ENCODE measurements around the gene CHRM5.
"Not testable (repeated sequence)": the region's sequence is repeated elsewhere in the genome, so short reads cannot be mapped to it uniquely, and the experiment has no call there.

Gene CHRM5

DNA sequence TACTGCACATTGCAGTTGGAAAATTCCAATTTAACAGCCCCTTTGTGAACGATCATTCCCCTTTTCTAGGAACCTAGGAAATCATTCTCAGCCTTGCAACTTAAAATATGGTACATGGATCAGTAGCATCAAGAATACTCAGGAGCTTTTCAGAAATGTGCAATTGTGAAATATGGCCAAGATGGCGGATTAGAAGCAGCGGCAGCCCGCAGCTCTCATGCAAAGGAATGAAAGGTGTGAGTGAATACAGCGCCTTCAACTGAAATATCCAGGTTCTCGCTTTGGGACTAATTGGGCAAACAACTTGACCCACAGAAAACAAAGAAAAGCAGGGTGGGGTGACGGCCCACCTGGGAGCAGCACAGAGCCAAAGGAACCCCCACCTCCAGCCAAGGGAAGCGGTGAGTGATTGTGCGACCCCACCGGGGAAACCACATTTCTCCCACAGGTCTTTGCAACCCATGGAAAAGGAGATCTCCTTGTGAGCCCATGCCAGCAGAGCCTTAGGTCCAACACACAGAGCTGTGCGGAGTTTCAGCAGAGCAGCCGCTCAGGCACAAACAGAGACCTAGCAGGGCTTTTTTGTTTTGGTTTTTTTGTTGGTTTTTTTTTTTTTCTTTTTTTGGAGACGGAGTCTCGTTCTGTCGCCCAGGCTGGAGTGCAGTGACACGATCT lies 78.3 kb downstream of the CHRM5 start:
- TF ChIP-seq, protein P1, sequence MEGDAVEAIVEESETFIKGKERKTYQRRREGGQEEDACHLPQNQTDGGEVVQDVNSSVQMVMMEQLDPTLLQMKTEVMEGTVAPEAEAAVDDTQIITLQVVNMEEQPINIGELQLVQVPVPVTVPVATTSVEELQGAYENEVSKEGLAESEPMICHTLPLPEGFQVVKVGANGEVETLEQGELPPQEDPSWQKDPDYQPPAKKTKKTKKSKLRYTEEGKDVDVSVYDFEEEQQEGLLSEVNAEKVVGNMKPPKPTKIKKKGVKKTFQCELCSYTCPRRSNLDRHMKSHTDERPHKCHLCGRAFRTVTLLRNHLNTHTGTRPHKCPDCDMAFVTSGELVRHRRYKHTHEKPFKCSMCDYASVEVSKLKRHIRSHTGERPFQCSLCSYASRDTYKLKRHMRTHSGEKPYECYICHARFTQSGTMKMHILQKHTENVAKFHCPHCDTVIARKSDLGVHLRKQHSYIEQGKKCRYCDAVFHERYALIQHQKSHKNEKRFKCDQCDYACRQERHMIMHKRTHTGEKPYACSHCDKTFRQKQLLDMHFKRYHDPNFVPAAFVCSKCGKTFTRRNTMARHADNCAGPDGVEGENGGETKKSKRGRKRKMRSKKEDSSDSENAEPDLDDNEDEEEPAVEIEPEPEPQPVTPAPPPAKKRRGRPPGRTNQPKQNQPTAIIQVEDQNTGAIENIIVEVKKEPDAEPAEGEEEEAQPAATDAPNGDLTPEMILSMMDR (IDR thresholded peaks at IDR 0.05; ENCODE audit: low read depth, low read length, missing control alignments): no peak
- DNase-seq (ENCODE audit: low read depth): no peak
- in situ Hi-C loops (cut with HindIII; ENCODE audit: low sequenced_read_pairs): no loop called here
- H3K4me3 ChIP-seq (ENCODE audit: low read depth, low read length): no peak overlapping the region

DNA sequence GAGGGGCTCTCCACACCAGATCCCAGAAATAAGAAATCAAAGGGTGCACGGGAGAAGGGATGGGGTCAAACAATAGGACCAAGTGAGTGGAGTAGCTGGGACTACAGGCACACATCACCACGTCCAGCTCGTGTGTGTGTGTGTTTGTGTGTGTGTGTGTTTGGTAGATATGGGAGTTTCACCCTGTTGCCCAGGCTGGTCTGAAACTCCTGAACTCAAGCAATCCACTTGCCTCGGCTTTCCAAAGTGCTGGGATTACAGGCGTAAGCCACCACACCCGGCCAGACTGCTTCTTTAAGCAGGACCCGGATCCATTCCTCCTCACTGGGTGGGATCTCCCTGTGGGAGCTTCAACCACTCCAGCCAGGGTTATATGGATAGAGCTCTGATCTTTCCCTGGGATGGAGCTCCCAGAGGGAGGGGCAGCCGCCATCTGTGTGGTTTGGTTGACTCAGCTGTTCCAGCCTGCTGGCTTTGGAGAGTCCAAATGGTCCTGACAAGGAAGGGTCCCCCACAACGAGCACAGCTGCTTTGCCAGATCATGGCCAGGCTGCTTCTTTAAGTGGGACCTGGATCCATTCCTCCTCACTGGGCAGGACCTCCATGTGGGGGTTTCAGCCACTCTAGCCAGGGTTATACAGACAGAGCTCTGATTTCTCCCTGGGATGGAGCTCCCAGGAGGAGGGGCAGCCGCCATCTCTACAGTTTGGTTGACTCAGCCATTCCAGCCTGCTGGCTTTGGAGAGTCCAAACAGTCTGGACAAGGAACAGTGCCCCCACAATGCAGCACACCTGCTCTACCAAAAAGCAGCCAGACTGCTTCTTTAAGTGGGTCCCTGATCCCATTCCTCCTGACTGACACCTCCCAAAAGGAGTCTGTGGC lies 79.8 kb downstream of the CHRM5 start:
- in situ Hi-C loops (cut with HindIII; ENCODE audit: low sequenced_read_pairs): no loop called here
- TF ChIP-seq, protein P1 (IDR thresholded peaks at IDR 0.05; ENCODE audit: low read depth, low read length, missing control alignments): no peak
- no peak overlapping the region for H3K4me3 ChIP-seq (ENCODE audit: low read depth, low read length)
- peak; percentile 39 for DNase-seq (ENCODE audit: low read depth)

DNA sequence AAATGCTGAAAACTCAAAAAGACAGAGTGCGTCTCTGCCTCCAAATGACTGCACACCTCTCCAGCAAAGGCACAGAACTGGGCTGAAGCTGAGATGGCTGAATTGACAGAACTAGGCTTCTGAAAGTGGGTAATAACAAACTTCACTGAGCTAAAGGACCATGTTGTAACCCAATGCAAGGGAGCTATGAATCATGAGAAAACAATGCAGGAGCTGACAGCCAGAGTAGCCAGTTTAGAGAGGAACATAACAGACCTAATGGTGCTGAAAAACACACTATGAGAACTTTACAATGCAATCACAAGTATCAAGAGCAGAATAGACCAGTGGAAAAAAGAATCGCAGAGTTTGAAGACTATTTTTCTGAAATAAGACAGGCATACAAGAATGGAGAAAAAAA lies 80.8 kb downstream of the CHRM5 start:
- TF ChIP-seq, protein P1 (IDR thresholded peaks at IDR 0.05; ENCODE audit: low read depth, low read length, missing control alignments): no peak
- peak; percentile 72 for DNase-seq (ENCODE audit: low read depth)
- in situ Hi-C loops (cut with HindIII; ENCODE audit: low sequenced_read_pairs): no loop called here
- H3K4me3 ChIP-seq (ENCODE audit: low read depth, low read length): no peak overlapping the region

DNA sequence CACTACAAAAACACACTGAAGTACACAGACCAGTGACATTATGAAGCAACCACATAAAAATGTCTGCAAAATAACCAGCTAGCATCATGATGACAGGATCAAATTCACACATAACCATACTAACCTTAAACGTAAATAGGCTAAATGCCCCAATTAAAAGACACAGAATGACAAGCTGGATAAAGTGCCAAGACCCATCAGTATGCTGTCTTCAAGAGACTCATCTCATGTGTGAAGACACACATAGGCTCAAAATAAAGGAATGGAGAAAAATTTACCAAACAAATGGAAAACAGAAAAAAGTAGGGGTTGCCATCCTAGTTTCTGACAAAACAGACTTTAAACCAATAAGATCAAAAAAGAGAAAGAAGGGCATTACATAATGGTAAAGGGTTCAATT lies 82.1 kb downstream of the CHRM5 start:
- H3K4me3 ChIP-seq (ENCODE audit: low read depth, low read length); DNase-seq (ENCODE audit: low read depth); in situ Hi-C loops (cut with HindIII; ENCODE audit: low sequenced_read_pairs): not testable (repeated sequence)

DNA sequence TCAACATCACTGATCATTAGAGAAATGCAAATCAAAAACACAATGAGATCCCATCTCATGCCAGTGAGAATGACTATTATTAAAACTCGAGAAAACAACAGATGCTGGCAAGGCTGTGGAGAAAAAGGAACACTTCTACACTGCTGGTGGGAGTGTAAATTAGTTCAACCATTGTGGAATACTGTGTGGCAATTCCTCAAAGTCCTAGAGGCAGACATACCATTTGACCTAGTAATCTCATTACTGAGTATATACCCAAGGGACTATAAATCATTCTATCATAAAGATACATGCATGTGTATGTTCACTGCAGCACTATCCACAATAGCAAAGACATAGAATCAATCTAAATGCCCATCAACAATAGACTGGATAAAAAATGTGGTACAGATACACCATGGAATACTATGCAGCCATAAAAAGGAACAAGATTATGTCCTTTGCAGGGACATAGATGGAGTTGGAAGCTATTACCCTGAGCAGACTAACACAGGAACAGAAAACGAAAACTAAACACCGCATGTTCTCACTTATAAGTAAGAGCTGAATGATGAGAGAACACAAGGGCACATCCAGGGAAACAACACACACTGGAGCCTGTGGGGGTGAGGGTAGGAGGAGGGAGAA lies 85.9 kb downstream of the CHRM5 start:
- H3K4me3 ChIP-seq (ENCODE audit: low read depth, low read length): no peak overlapping the region
- in situ Hi-C loops (cut with HindIII; ENCODE audit: low sequenced_read_pairs): no loop called here

DNA sequence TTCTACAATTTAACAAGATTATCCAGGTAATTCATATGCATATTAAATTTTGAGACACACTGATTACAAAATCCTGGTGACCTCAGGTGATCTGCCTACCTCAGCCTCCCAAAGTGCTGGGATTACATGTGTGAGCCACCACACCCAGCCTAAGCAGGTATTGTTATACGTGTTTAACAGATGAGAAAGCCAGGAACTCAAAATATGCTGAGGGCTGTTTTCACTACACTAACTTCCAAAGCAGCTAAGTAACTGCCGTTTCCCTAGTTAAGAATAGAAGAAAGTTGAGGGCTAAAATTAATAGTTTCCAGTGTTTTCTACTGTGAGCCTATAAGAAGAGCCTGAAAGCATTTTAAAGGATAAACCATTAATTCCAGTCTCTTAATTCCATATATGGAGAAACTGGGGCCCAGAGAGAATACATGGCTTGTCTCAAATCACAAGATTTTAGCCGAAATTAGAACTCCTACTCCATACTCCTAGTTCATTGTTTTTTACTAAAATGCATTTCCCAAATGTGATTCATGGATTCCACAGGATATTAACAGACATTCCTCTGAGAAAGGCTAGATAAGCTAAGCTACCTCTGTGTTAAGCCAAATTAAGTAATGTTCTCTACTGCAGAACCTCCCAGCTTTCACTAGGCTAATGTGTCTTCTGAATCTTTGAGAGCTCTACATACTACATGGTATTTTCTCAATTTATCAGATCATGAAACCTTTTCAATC lies 87.7 kb downstream of the CHRM5 start:
- TF ChIP-seq, protein P1 (IDR thresholded peaks at IDR 0.05; ENCODE audit: low read depth, low read length, missing control alignments): no peak
- peak; percentile 50 for DNase-seq (ENCODE audit: low read depth)
- no peak overlapping the region for H3K4me3 ChIP-seq (ENCODE audit: low read depth, low read length)
- in situ Hi-C loops (cut with HindIII; ENCODE audit: low sequenced_read_pairs): no loop called here

More for the DNA sequence above, 85.9 kb downstream of the CHRM5 start:
- no peak for DNase-seq (ENCODE audit: low read depth)
- TF ChIP-seq, protein P1 (IDR thresholded peaks at IDR 0.05; ENCODE audit: low read depth, low read length, missing control alignments): no peak
